ENCODE measurements around the gene GAK. TPM values are rescaled to one million over a fixed set of nuclear protein-coding genes. Genes with fewer than 3 reads are reported as not detected.

GAK gene
- total RNA-seq, 2 experiments from 2014 or later, result 92.8 to 98.9 TPM

GRCh38 chr4:872241-872981 lies 59.7 kb downstream of the GAK start:
- no peak for DNase-seq
- Mint-ChIP-seq H3K27ac (peak overlapping the region; percentile 42), H3K4me1 (no peaks in the 10 kb centered on the region), H3K36me3 (peaks cover 20% of the 10 kb centered on the region), H3K9me3 (no peaks in the 10 kb centered on the region), H3K27me3 (no peaks in the 10 kb centered on the region), H3K4me3 (no peak overlapping the region)

DNA sequence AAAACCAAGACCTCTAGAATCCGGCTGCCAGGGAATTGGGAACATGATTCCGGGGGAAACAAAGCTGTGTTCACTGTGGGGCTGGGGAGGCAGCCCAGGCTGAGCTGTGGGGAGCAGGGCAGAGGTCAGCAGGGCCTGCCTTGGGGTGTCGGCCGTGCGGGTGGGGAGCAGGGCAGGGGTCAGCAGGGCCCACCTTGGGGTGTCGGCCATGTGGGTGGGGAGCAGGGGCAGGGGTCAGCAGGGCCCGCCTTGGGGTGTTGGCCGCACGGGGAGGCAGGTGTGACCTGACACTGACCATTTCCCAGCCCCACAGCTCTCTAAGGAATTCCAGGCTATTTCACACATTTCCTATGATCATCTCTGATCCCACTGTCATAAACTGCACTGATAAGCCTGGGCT lies 60.6 kb downstream of the GAK start:
- Mint-ChIP-seq H3K36me3 (peaks cover 16% of the 10 kb centered on the region), H3K27me3 (no peaks in the 10 kb centered on the region), H3K27ac (no peak overlapping the region), H3K4me3 (no peak overlapping the region), H3K9me3 (no peaks in the 10 kb centered on the region), H3K4me1 (no peaks in the 10 kb centered on the region)
- DNase-seq, result no peak

DNA sequence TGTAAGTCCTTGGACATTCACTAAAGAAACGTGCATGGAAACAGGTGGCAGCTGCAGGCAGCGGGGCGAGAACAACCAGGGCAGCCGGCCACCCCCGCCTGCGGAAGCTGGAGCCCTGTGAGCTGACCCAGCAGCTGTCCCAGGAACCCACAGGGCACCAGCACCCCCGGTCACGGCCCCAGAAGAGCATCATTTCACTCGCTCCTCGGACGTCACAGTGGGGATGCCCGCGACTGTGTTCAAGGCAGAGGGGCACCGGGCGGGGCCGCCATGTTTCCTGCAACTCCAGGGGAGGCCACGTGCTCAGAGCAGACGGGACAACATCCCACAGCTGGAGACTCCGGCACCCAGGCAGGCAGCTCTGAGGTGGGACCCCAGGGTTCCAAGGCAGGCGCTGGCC lies 61.2 kb downstream of the GAK start:
- no peaks in the 10 kb centered on the region for H3K27me3 Mint-ChIP-seq
- H3K36me3 Mint-ChIP-seq, result peaks cover 16% of the 10 kb centered on the region
- H3K9me3 Mint-ChIP-seq, result no peaks in the 10 kb centered on the region
- no peak overlapping the region for H3K27ac Mint-ChIP-seq
- no peak overlapping the region for H3K4me3 Mint-ChIP-seq
- no peaks in the 10 kb centered on the region for H3K4me1 Mint-ChIP-seq
- no peak for DNase-seq

DNA sequence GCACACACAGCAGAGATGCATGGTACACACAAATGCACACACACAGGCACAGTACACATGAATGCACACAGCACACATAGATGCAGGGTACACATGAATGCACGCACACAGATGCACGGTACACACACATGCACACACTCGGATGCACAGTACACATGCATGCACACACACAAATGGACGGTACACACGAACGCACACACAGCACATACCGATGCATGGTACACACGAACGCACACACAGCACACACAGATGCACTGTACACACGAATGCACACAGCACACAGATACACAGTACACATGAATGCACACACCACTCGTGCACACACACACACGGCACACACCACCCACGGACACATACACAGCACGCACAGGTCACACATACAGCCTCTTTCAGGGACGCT lies 62.3 kb downstream of the GAK start:
- H3K4me3 Mint-ChIP-seq, result no peak overlapping the region
- H3K4me1 Mint-ChIP-seq, result no peaks in the 10 kb centered on the region
- no peaks in the 10 kb centered on the region for H3K9me3 Mint-ChIP-seq
- H3K36me3 Mint-ChIP-seq, result peaks cover 16% of the 10 kb centered on the region
- no peaks in the 10 kb centered on the region for H3K27me3 Mint-ChIP-seq
- no peak for DNase-seq
- H3K27ac Mint-ChIP-seq, result no peak overlapping the region

GRCh38 chr4:868421-868820 lies 63.7 kb downstream of the GAK start:
- no peak overlapping the region for H3K27ac Mint-ChIP-seq
- no peaks in the 10 kb centered on the region for H3K9me3 Mint-ChIP-seq
- H3K27me3 Mint-ChIP-seq, result no peaks in the 10 kb centered on the region
- no peak for DNase-seq
- no peaks in the 10 kb centered on the region for H3K4me1 Mint-ChIP-seq
- H3K4me3 Mint-ChIP-seq, result no peak overlapping the region
- peaks cover 16% of the 10 kb centered on the region for H3K36me3 Mint-ChIP-seq

DNA sequence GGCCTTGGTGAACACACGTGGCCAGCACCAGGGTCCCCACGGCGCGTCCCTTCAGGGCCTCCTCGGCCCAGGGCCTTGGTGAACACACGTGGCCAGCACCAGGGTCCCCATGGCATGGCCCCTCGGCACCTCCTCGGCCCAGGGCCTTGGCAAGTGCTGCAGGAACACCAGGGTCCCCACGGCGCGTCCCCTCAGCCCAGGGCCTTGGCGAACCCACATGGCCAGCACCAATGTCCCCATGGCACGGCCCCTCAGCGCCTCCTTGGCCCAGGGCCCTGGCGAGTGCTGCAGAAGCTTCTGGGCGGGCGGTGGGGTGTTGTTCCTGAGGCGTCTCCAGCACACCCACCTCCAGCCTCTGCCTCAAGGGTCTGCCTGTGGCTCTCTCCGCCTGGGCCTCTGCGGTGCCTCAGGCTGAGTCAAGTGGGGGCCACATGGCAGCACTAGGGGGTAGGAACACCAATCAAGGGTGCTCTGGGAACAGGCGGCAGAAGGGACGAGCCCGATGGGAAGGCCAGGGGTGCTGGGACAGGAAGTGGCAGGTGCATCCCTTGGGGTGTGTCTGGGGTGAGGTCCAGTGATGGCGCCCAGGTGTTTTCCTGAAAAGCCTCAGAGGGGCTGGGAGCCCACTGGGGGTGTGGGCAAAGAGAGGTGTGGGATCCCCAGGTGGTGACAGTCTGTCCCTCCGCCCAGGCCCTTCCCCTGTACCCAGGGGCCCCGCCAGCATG lies 64.4 kb downstream of the GAK start:
- Mint-ChIP-seq H3K27me3 (no peaks in the 10 kb centered on the region), H3K36me3 (peaks cover 16% of the 10 kb centered on the region), H3K4me3 (no peak overlapping the region), H3K27ac (no peak overlapping the region), H3K9me3 (no peaks in the 10 kb centered on the region), H3K4me1 (no peaks in the 10 kb centered on the region)
- DNase-seq, result no peak

DNA sequence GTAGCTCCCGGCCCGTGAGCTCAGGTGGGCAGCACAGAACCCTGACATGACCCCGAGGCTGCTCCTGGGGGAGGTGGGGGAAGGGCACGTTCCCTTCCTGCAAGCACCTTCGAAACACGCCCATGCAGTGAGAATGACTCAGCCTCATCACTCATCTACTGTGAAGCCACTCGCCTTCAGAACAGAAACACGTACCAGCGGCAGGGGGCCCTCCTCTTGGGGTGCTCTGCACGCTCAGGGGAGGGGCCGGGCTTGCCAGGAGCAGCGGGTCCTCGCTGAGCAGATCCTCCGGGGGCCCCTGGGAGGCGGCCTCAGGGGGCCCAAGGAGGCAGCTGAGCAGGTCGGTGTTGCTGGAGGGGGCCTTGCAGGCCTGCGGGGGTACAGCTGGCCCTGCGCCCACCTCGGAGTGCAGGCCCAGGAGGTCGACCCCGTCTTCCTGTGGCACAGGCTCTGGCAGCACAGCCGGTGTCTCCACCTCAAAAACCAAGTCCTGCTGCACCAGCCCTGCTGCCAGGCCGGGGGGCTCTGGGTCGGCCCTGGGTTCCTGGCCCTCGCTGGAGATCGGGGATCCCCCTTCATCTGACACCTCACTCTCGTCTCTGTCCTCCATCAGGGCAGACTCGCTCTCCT lies 65.2 kb downstream of the GAK start:
- no peak for DNase-seq
- Mint-ChIP-seq H3K27ac (no peak overlapping the region), H3K36me3 (peaks cover 20% of the 10 kb centered on the region), H3K4me1 (no peaks in the 10 kb centered on the region), H3K27me3 (no peaks in the 10 kb centered on the region), H3K4me3 (no peak overlapping the region), H3K9me3 (no peaks in the 10 kb centered on the region)

DNA sequence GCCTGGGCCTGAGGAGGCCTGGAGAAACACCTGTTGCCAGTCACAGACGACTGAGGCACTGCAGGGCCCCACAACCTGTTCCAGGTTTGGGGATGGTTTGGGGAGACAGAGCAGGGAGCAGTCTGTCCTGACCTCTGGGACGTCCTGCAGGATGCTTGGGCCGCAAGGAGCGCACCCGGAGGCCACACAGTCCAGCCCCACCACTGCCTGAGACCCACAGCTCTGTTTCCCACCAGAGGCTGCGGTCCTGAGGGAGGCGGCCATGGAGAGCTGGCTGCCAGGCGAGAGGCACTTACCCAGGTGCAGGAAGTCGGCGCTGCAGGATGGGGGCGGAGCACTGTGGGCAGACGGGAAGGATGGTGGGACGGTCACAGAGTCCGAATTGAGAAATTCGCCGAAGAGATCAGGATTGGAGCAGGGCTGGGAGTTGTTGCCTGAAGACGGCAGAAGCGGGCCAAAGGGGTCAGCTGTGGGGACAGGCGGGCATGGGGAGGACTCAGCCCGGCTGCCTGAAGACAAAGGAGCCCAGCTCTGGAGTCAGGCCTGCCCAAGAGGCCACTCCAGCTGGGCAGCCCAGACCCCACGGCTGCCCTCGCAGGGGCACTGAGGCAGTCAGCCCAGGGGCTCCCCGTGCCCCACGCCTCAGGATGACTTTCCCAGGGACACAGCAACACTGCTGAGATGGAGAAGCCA lies 65.9 kb downstream of the GAK start:
- Mint-ChIP-seq H3K4me3 (no peak overlapping the region), H3K27me3 (no peaks in the 10 kb centered on the region), H3K9me3 (no peaks in the 10 kb centered on the region), H3K27ac (no peak overlapping the region), H3K4me1 (no peaks in the 10 kb centered on the region), H3K36me3 (peaks cover 22% of the 10 kb centered on the region)
- no peak for DNase-seq

DNA sequence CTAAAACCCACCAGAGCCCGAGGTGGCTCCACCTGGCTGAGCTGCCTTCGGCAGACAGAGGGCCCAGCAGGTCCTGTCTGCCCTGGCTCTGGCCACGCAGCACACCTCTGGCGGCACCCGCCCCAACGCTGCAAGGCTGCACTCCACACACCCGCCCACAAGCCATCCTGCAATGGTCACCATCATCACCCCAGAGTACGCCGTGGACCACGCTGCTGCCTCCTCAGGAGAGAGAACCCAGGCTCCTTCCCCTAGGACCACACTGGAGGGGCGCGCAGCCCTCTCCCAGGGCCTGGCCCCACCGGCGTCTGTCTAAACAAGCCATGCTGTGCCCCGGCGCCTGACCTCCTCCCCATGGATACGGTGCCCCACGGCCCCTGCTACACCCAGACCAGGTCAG lies 66.5 kb downstream of the GAK start:
- H3K4me3 Mint-ChIP-seq, result no peak overlapping the region
- no peaks in the 10 kb centered on the region for H3K9me3 Mint-ChIP-seq
- no peaks in the 10 kb centered on the region for H3K27me3 Mint-ChIP-seq
- DNase-seq, result no peak
- no peak overlapping the region for H3K27ac Mint-ChIP-seq
- peaks cover 21% of the 10 kb centered on the region for H3K36me3 Mint-ChIP-seq
- no peaks in the 10 kb centered on the region for H3K4me1 Mint-ChIP-seq

DNA sequence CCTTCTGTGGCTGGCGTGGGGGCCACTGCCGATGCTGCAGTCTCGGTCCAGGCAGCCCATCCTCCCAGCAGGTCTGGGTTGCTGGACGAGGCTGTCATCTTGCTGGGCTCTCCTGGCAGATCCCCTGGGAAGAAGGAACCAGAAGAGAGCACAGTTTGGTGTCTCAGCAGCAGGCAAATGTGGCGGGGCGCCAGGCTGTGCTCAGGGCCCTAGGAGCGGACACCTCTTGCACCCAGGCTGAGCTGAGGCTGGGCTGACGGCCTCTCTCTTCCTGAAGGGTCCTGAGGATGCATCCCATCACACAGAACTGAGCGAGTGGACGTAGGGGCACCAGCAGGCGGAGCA lies 67.0 kb downstream of the GAK start:
- Mint-ChIP-seq H3K9me3 (no peaks in the 10 kb centered on the region), H3K27me3 (no peaks in the 10 kb centered on the region), H3K36me3 (peaks cover 18% of the 10 kb centered on the region), H3K4me3 (no peak overlapping the region), H3K4me1 (no peaks in the 10 kb centered on the region), H3K27ac (no peak overlapping the region)
- no peak for DNase-seq

DNA sequence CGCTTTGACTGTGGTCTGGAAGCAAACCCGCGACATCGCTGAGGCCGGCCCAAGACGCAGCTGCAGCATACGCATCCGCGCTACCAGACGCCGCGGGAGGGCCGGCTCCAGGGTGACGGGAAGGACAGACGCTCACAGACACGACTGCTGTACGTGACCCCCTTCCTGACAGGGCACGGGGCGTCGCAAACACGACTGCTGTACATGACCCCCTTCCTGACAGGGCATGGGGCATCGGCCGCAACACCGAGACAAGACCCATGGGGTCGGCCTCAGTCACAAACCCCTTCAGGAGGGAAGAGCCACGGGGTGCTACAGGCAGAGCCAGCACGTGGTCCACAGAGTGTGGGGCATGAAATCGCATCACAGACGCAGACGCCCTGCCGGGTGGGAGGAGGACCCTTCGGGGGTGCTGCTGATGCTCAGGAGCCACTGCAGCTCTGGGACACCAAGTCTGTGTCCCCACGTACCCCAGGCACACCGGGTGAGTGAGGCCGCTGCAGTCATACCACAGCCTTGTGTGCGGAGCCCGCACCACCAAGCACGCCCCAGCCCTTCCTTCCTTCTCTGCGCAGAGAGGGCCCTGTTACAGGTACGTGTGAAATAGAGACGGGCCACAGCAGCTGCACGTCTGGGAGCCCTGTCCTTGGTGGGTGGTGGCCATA lies 67.5 kb downstream of the GAK start:
- Mint-ChIP-seq H3K4me1 (no peaks in the 10 kb centered on the region), H3K36me3 (peaks cover 13% of the 10 kb centered on the region), H3K9me3 (no peaks in the 10 kb centered on the region), H3K27ac (no peak overlapping the region), H3K27me3 (no peaks in the 10 kb centered on the region), H3K4me3 (no peak overlapping the region)
- no peak for DNase-seq

DNA sequence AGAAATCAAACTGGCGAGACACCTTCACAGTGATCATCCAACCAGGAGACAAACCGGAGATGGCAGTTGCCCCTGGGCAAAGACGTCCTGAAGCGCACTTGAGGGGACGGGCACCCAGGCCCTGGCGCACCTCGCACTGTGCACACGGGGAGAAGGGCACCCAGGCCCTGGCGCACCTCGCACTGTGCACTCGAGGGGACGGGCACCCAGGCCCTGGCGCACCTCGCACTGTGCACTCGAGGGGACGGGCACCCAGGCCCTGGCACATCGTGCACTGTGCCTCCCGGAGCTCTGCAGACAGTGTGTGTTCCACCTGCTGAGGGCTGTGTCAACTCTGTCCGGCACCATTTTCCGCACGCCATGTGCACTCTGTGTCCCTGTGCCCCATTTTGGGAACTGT lies 71.6 kb downstream of the GAK start:
- H3K27me3 Mint-ChIP-seq, result no peaks in the 10 kb centered on the region
- no peak for DNase-seq
- H3K27ac Mint-ChIP-seq, result no peak overlapping the region
- no peak overlapping the region for H3K4me3 Mint-ChIP-seq
- H3K9me3 Mint-ChIP-seq, result peaks cover 6% of the 10 kb centered on the region
- H3K36me3 Mint-ChIP-seq, result peaks cover 33% of the 10 kb centered on the region
- H3K4me1 Mint-ChIP-seq, result peaks cover 2% of the 10 kb centered on the region

DNA sequence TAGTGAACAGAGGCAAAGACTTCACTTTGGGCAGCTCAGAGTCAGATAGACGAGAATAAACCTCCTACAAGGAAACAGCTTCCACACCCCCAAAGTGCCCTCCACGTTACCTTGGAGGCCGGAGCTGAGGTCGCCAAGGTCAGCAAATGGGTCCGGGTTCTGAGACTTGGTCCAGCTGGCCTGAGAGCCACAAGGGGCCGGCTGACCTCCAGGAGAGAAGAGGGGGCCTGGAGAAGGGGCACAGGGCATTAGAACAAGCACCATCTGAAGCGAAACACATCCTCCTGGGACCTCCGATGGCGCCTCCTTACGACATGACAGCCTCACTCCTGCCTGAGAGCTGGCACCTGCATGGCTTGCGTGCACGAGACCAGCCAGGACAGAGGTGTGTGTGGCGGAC lies 72.6 kb downstream of the GAK start:
- no peaks in the 10 kb centered on the region for H3K27me3 Mint-ChIP-seq
- peaks cover 6% of the 10 kb centered on the region for H3K9me3 Mint-ChIP-seq
- H3K4me3 Mint-ChIP-seq, result no peak overlapping the region
- H3K27ac Mint-ChIP-seq, result no peak overlapping the region
- DNase-seq, result no peak
- H3K36me3 Mint-ChIP-seq, result peaks cover 36% of the 10 kb centered on the region
- peaks cover 2% of the 10 kb centered on the region for H3K4me1 Mint-ChIP-seq

GRCh38 chr4:858831-859451 lies 73.2 kb downstream of the GAK start:
- H3K4me1 Mint-ChIP-seq, result peaks cover 2% of the 10 kb centered on the region
- H3K36me3 Mint-ChIP-seq, result peaks cover 40% of the 10 kb centered on the region
- no peak overlapping the region for H3K4me3 Mint-ChIP-seq
- no peak for DNase-seq
- H3K27me3 Mint-ChIP-seq, result no peaks in the 10 kb centered on the region
- no peak overlapping the region for H3K27ac Mint-ChIP-seq
- peaks cover 6% of the 10 kb centered on the region for H3K9me3 Mint-ChIP-seq

All from activated naive CD8-positive, alpha-beta T cell treated with anti-CD3 and anti-CD28 coated beads for 36 hours (primary cell).